Smooth muscle cell (in vitro differentiated cells): ENCODE measurements around the gene RGL1. TPM values are rescaled to one million over a fixed set of nuclear protein-coding genes. Genes with fewer than 3 reads are reported as not detected.

Experiments used
- DNase-seq: peaks from one replicate; lab custom pipeline; 2025; ENCODE audit not compliant: unreplicated experiment; lab: John Stamatoyannopoulos, UW
- H2AFZ ChIP-seq: fragments of 200-600 bp; sonication (generic); 2 replicates; pipeline ENCODE4 v1.6.0; 2016; ENCODE audit warnings: antibody characterized with exemption, low read depth, mild to moderate bottlenecking
- H3F3A ChIP-seq: fragments of 200-600 bp; sonication (generic); 2 replicates; pipeline ENCODE4 v1.6.0; 2017; ENCODE audit warnings: antibody characterized with exemption, low read depth
- H3K27ac ChIP-seq: fragments of 200-600 bp; sonication (generic); 2 replicates; pipeline ENCODE4 v1.5.1; 2016; ENCODE audit warnings: low read depth, mild to moderate bottlenecking
- H3K27me3 ChIP-seq: fragments of 200-600 bp; sonication (generic); 2 replicates; pipeline ENCODE4 v1.6.1; 2016; ENCODE audit warnings: low read depth, mild to moderate bottlenecking
- H3K36me3 ChIP-seq: fragments of 200-600 bp; sonication (generic); 2 replicates; pipeline ENCODE4 v1.5.1; 2016; ENCODE audit warnings: low read depth
- H3K4me1 ChIP-seq: fragments of 200-600 bp; sonication (generic); 2 replicates; pipeline ENCODE4 v1.5.1; 2016; ENCODE audit warnings: low read depth
- H3K4me2 ChIP-seq: fragments of 200-600 bp; sonication (generic); 2 replicates; pipeline ENCODE4 v1.6.0; 2016; ENCODE audit warnings: mild to moderate bottlenecking
- H3K4me3 ChIP-seq: fragments of 200-600 bp; sonication (generic); 2 replicates; pipeline ENCODE4 v1.5.1; 2016; ENCODE audit warnings: mild to moderate bottlenecking
- H3K79me2 ChIP-seq: fragments of 200-600 bp; sonication (generic); 2 replicates; pipeline ENCODE4 v1.6.0; 2016; ENCODE audit warnings: low read depth, mild to moderate bottlenecking
- H3K9ac ChIP-seq: fragments of 200-600 bp; sonication (generic); 2 replicates; pipeline ENCODE4 v1.6.0; 2016; ENCODE audit warnings: low read depth
- H3K9me3 ChIP-seq: fragments of 200-600 bp; sonication (generic); replicated peaks from 2 replicates; pipeline ENCODE4 v1.5.1; 2016; ENCODE audit warnings: low read depth
- H4K20me1 ChIP-seq: fragments of 200-600 bp; sonication (generic); 2 replicates; pipeline ENCODE4 v1.6.0; 2016; ENCODE audit warnings: low read depth
- CTCF ChIP-seq: fragments of 200-600 bp; sonication (generic); IDR thresholded peaks from 2 replicates; pipeline ENCODE4 v1.5.1; 2017; ENCODE audit warnings: borderline replicate concordance, mild to moderate bottlenecking, antibody characterized with exemption; ENCODE audit not compliant: insufficient read depth, poor library complexity, severe bottlenecking
- WGBS: methylation state at CpG from one replicate; pipeline ENCODE4 v1.1.7; 2016; ENCODE audit warnings: low lambda C conversion rate; 5-methylcytosine and 5-hydroxymethylcytosine counted together
- polyA plus RNA-seq: library from polyadenylated mRNA; unstranded; fragments of >200 nt; fragmentation: Nextera tagmentation; extraction: Ambion mirVana; gene quantifications from 2 replicates; pipeline ENCODE4 v1.2.1, GENCODE V29; 2016
- total RNA-seq: library from RNA; depleted of rRNA; stranded (reverse); fragments of >200 nt; gene quantifications from 2 replicates; pipeline ENCODE4 v1.2.3, GENCODE V29; 2014

The RGL1 gene
- total RNA-seq: 21.1 and 26.3 TPM in 2 replicates
- 13.4 and 21.4 TPM in 2 replicates for polyA plus RNA-seq

GRCh38 chr1:183804916-183805841 is at the start of gene RGL1:
Gene RGL1, plus strand, starts transcription at chr1:183805120. Its CDS starts 178 bp downstream, at chr1:183805298.
- H3F3A ChIP-seq: peaks cover 21% of the 10 kb centered on the region
- peak within 1 kb of the TSS; percentile 76 for H3K9ac ChIP-seq
- no peaks in the 10 kb centered on the region for H3K36me3 ChIP-seq
- no peaks in the 10 kb centered on the region for H3K9me3 ChIP-seq
- H2AFZ ChIP-seq: peak within 1 kb of the TSS; percentile 95
- under 1% methylated on average over 57 of the region's 58 CpGs for WGBS
- peaks cover 50% of the 10 kb centered on the region for H3K4me1 ChIP-seq
- H3K4me2 ChIP-seq: peak within 1 kb of the TSS; percentile 92
- peak within 1 kb of the TSS; percentile 93 for H3K27ac ChIP-seq
- H3K4me3 ChIP-seq: peak within 1 kb of the TSS; percentile 83
- H4K20me1 ChIP-seq: peaks cover 4% of the 10 kb centered on the region
- peak; percentile 24 for DNase-seq
- no peak for TF ChIP-seq CTCF
- no peaks in the 10 kb centered on the region for H3K27me3 ChIP-seq
- H3K79me2 ChIP-seq: peaks cover 29% of the 10 kb centered on the region

- Histone ChIP-seq H3F3A (peaks cover 3% of the 10 kb centered on the region), H2AFZ (no peak overlapping the region), H3K4me2 (no peak overlapping the region), H3K79me2 (no peaks in the 10 kb centered on the region), H3K4me1 (no peaks in the 10 kb centered on the region), H3K9ac (no peak overlapping the region), H3K27me3 (no peaks in the 10 kb centered on the region), H3K9me3 (no peaks in the 10 kb centered on the region), H3K27ac (peak overlapping the region; percentile 41), H3K4me3 (no peak overlapping the region), H3K36me3 (no peaks in the 10 kb centered on the region), H4K20me1 (no peaks in the 10 kb centered on the region)
- TF ChIP-seq CTCF: no peak
- 95% methylated on average over 2 of the region's 2 CpGs for WGBS
- DNase-seq: no peak
Measured at GRCh38 chr1:183756326-183756725, 48.6 kb upstream of the RGL1 start.

GRCh38 chr1:183757061-183757460 is 47.9 kb upstream of the RGL1 start:
- no peak for DNase-seq
- no peaks in the 10 kb centered on the region for H4K20me1 ChIP-seq
- WGBS: 62% methylated on average over 4 of the region's 4 CpGs
- no peaks in the 10 kb centered on the region for H3K27me3 ChIP-seq
- no peaks in the 10 kb centered on the region for H3K4me1 ChIP-seq
- H3K4me3 ChIP-seq: no peak overlapping the region
- no peak overlapping the region for H2AFZ ChIP-seq
- H3K27ac ChIP-seq: peak overlapping the region; percentile 21
- no peaks in the 10 kb centered on the region for H3K36me3 ChIP-seq
- H3K79me2 ChIP-seq: no peaks in the 10 kb centered on the region
- H3K4me2 ChIP-seq: peak overlapping the region; percentile 15
- H3F3A ChIP-seq: peaks cover 3% of the 10 kb centered on the region
- no peak overlapping the region for H3K9ac ChIP-seq
- TF ChIP-seq CTCF: no peak
- H3K9me3 ChIP-seq: no peaks in the 10 kb centered on the region

- no peak for TF ChIP-seq CTCF
- Histone ChIP-seq H3K36me3 (no peaks in the 10 kb centered on the region), H3K27ac (no peak overlapping the region), H4K20me1 (no peaks in the 10 kb centered on the region), H3K9ac (no peak overlapping the region), H3K4me1 (no peaks in the 10 kb centered on the region), H3K4me3 (no peak overlapping the region), H3K27me3 (no peaks in the 10 kb centered on the region), H3F3A (peaks cover 3% of the 10 kb centered on the region), H3K79me2 (no peaks in the 10 kb centered on the region), H3K4me2 (no peak overlapping the region), H3K9me3 (peaks cover 3% of the 10 kb centered on the region), H2AFZ (no peak overlapping the region)
- no peak for DNase-seq
- WGBS: 65% methylated on average over 3 of the region's 3 CpGs
Measured at GRCh38 chr1:183758913-183759312, 46.0 kb upstream of the RGL1 start.
